ENCODE data around the gene PARVG.
"Not testable (repeated sequence)": the region's sequence is repeated elsewhere in the genome, so short reads cannot be mapped to it uniquely, and the experiment has no call there.

The PARVG gene

GRCh38 chr22:44213489-44214043 lies 32.8 kb downstream of the PARVG start:
- DNase-seq (ENCODE audit: low spot score) = no peak

GRCh38 chr22:44214187-44214586 lies 33.5 kb downstream of the PARVG start:
- DNase-seq (ENCODE audit: low spot score) = no peak

GRCh38 chr22:44214764-44215163 lies 34.0 kb downstream of the PARVG start:
- no peak for DNase-seq (ENCODE audit: low spot score)

- no peak for DNase-seq (ENCODE audit: low spot score)
Measured at GRCh38 chr22:44215287-44215686, 34.6 kb downstream of the PARVG start.

GRCh38 chr22:44217346-44217745 lies 36.6 kb downstream of the PARVG start:
- no peak for DNase-seq (ENCODE audit: low spot score)

- DNase-seq (ENCODE audit: low spot score) = no peak
Measured at GRCh38 chr22:44218071-44218470, 37.3 kb downstream of the PARVG start.

GRCh38 chr22:44219101-44219870 lies 38.6 kb downstream of the PARVG start:
- DNase-seq (ENCODE audit: low spot score) = no peak

GRCh38 chr22:44220727-44221680 lies 40.3 kb downstream of the PARVG start:
- DNase-seq (ENCODE audit: low spot score) = no peak

GRCh38 chr22:44221710-44222475 lies 41.2 kb downstream of the PARVG start:
- no peak for DNase-seq (ENCODE audit: low spot score)

- DNase-seq (ENCODE audit: low spot score) = no peak
Measured at GRCh38 chr22:44224166-44224565, 43.4 kb downstream of the PARVG start.

- no peak for DNase-seq (ENCODE audit: low spot score)
Measured at GRCh38 chr22:44225091-44225689, 44.5 kb downstream of the PARVG start.

GRCh38 chr22:44225812-44226211 lies 45.1 kb downstream of the PARVG start:
- DNase-seq (ENCODE audit: low spot score) = no peak

GRCh38 chr22:44229331-44229730 lies 48.6 kb downstream of the PARVG start:
- DNase-seq (ENCODE audit: low spot score) = no peak

- no peak for DNase-seq (ENCODE audit: low spot score)
Measured at GRCh38 chr22:44229809-44230208, 49.1 kb downstream of the PARVG start.

- no peak for DNase-seq (ENCODE audit: low spot score)
Measured at GRCh38 chr22:44231233-44231632, 50.5 kb downstream of the PARVG start.

- DNase-seq (ENCODE audit: low spot score) = not testable (repeated sequence)
Measured at GRCh38 chr22:44234372-44234771, 53.6 kb downstream of the PARVG start.

GRCh38 chr22:44237290-44237689 lies 56.6 kb downstream of the PARVG start:
- no peak for DNase-seq (ENCODE audit: low spot score)

GRCh38 chr22:44241121-44241520 lies 60.4 kb downstream of the PARVG start:
- not testable (repeated sequence) for DNase-seq (ENCODE audit: low spot score)

- DNase-seq (ENCODE audit: low spot score) = no peak
Measured at GRCh38 chr22:44242946-44243724, 62.4 kb downstream of the PARVG start.

- DNase-seq (ENCODE audit: low spot score) = no peak
Measured at GRCh38 chr22:44243761-44244160, 63.0 kb downstream of the PARVG start.
